K562 (cell line): ENCODE data around the gene INPP1. TPM values are rescaled to one million over a fixed set of nuclear protein-coding genes. Genes with fewer than 3 reads are reported as not detected.

Source experiments
- CBFB ChIP-seq: sonication (generic); formaldehyde crosslinking; IDR thresholded peaks from 2 replicates; pipeline ENCODE4 v1.4.0; 2020; ENCODE audit warnings: mild to moderate bottlenecking, missing genetic modification reagents
- ETV1 ChIP-seq: fragments of 450-650 bp; conservative IDR thresholded peaks from 2 replicates; pipeline ENCODE4 v1.6.1; 2016; ENCODE audit warnings: missing genetic modification characterization, control low read depth, low read depth, missing compliant biosample characterization
- GTF2E2 ChIP-seq: fragments of 200-800 bp; sonication (Bioruptor generic); IDR thresholded peaks from 2 replicates; pipeline ENCODE4 v1.6.1; 2016; ENCODE audit warnings: missing genetic modification characterization, missing compliant biosample characterization
- MCM2 ChIP-seq: fragments of 450-650 bp; IDR thresholded peaks from 2 replicates; pipeline ENCODE4 v1.6.1; 2017; ENCODE audit warnings: low read depth, mild to moderate bottlenecking
- MCM7 ChIP-seq, 2 experiments: fragments of 450-650 bp; IDR thresholded peaks; 2 replicates each; pipeline ENCODE4 v1.6.1; 2016 to 2018
- PBX2 ChIP-seq, 2 experiments: IDR thresholded peaks in 1 of 2; conservative IDR thresholded peaks in 1 of 2; 2 replicates each; pipeline ENCODE4 v1.6.1; 2016; ENCODE audit warnings: low read depth in 2 of 2, mild to moderate bottlenecking in 1 of 2, missing compliant biosample characterization in 1 of 2, missing genetic modification characterization in 1 of 2, moderate library complexity in 1 of 2
- POLR2B ChIP-seq: fragments of 450-650 bp; IDR thresholded peaks from 2 replicates; pipeline ENCODE4 v1.6.1; 2018; ENCODE audit warnings: low read depth; ENCODE audit not compliant: partially characterized antibody
- PYGO2 ChIP-seq: fragments of 450-650 bp; IDR thresholded peaks from 2 replicates; pipeline ENCODE4 v1.6.1; 2016; ENCODE audit warnings: mild to moderate bottlenecking, missing genetic modification characterization, moderate library complexity, missing compliant biosample characterization
- RBM17 ChIP-seq: fragments of 200-400 bp; formaldehyde crosslinking; IDR thresholded peaks from 2 replicates; pipeline ENCODE4 v1.6.1; 2017; ENCODE audit warnings: low read depth, mild to moderate bottlenecking, low read length, borderline replicate concordance
- SOX6 ChIP-seq: fragments of 450-650 bp; IDR thresholded peaks from 2 replicates; pipeline ENCODE4 v1.6.1; 2014; ENCODE audit warnings: mild to moderate bottlenecking
- SP1 ChIP-seq: sonication (generic); formaldehyde crosslinking; IDR thresholded peaks from 2 replicates; pipeline ENCODE4 v1.8.1; 2022; ENCODE audit warnings: mild to moderate bottlenecking, missing genetic modification reagents
- ZFX ChIP-seq: sonication (generic); formaldehyde crosslinking; IDR thresholded peaks from 2 replicates; pipeline ENCODE4 v1.8.0; 2022; ENCODE audit warnings: mild to moderate bottlenecking, missing genetic modification reagents, moderate library complexity
- ZNF212 ChIP-seq: fragments of 450-650 bp; formaldehyde crosslinking; IDR thresholded peaks from 2 replicates; pipeline ENCODE4 v1.4.0; 2020; ENCODE audit warnings: mild to moderate bottlenecking
- ZNF316 ChIP-seq: fragments of 450-650 bp; IDR thresholded peaks from 2 replicates; pipeline ENCODE4 v1.6.1; 2016
- ZNF551 ChIP-seq: fragments of 250-450 bp; sonication (Bioruptor Pico); IDR thresholded peaks from 2 replicates; pipeline ENCODE4 v1.5.0; 2021; ENCODE audit warnings: mild to moderate bottlenecking, moderate library complexity
- ZNF830 ChIP-seq: fragments of 250-450 bp; sonication (Bioruptor Pico); IDR thresholded peaks from 2 replicates; pipeline ENCODE4 v1.5.0; 2021; ENCODE audit warnings: mild to moderate bottlenecking
- polyA plus RNA-seq, 8 experiments: library from polyadenylated mRNA; depleted of rRNA in 4 of 8; stranded (reverse) in 5 of 8; unstranded in 3 of 8; fragments of >200 nt; fragmentation: Nextera tagmentation in 2 of 8; fragmentation: Illumina TruSeq in 1 of 8; extraction: Ambion mirVana in 2 of 8; extraction: Trizol in 1 of 8; gene quantifications; 2 replicates each; pipeline versions ENCODE4 v1.2.1 to v1.2.3, GENCODE V29; 2011 to 2014; ENCODE audit warnings: inconsistent platforms in 1 of 8, missing spikeins in 1 of 8
- total RNA-seq, 7 experiments: library from RNA; depleted of rRNA in 6 of 7; stranded (reverse); fragments of >200 nt in 6 of 7; fragmentation: Illumina TruSeq in 2 of 7; extraction: Trizol in 2 of 7; gene quantifications; 2 replicates each; pipeline versions ENCODE4 v1.2.1 to v1.2.3, GENCODE V29; 2011 to 2021; ENCODE audit warnings: low replicate concordance in 1 of 7
- TF ChIP-seq, protein P1 (sequence below): fragments of 450-650 bp; formaldehyde crosslinking; IDR thresholded peaks from 2 replicates; pipeline ENCODE4 v1.4.0; 2022; ENCODE audit warnings: missing genetic modification characterization
- TF ChIP-seq, protein P2 (sequence below): fragments of 450-650 bp; IDR thresholded peaks from 2 replicates; pipeline ENCODE4 v1.6.1; 2016; ENCODE audit warnings: missing biosample characterization, missing genetic modification characterization
- TF ChIP-seq, protein P3 (sequence below): fragments of 200-800 bp; sonication (Bioruptor generic); IDR thresholded peaks from 2 replicates; pipeline ENCODE4 v1.6.1; 2017; ENCODE audit warnings: missing genetic modification characterization, missing compliant biosample characterization

INPP1 gene
- total and polyA plus RNA-seq, 9 of the 15 experiments (the other 6 are each of a cell fraction or from before 2014, with no cell fraction given), result 3.7 to 11.8 (median 6.5) TPM

DNA sequence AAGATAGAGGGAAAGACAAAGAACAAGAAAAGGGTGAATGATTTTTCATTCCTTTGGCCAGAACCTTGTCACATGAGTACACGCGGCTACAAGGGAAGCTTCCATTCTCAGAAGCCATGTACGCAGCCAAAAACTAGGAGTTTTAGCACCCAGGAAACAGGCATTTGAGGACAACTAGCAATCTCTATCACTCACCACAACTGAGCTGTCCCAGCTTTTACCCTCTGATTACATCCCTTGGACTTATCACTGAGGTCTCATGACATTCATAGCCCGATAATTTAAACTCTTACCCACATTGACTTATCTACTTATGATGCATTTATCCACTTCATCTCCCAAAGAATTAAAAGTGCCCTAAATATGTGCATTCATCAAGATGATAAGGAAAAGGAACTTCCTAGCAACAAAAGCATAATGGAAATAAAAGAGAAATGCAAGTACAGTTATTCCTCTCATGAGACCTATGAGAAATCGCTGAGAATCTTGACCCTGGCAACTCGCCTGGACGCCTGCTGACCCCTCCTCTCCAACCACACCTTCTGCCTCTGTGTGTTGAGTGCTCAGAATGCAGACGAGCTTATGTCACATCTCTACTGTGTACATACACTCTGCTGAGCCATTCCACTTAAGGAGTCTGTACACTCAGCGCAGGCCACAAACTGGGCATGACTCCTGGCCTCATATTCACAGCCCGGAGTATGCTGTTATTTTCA lies 36.0 kb downstream of the INPP1 start (continued):
- TF ChIP-seq RBM17 (no peak), ETV1 (tag) (no peak), PYGO2 (tag) (peak; percentile 30; the same call in 1 of the 2 replicates), ZNF316 (no peak), ZFX (CRISPR knock-in tag) (0 out of 2 replicates have a peak, but pooled peaks have one; percentile 30), ZNF551 (CRISPR knock-in tag) (no peak), ZNF212 (CRISPR knock-in tag) (no peak), GTF2E2 (0 out of 2 replicates have a peak, but pooled peaks have one; percentile 16), POLR2B (no peak), PBX2 (CRISPR knock-in tag; IDR thresholded peaks at IDR 0.05; ENCODE audit: low read depth) (no peak), PBX2 (tag; conservative IDR thresholded peaks at IDR 0.05; ENCODE audit: low read depth) (peak; percentile 63; the same call in 1 of the 2 replicates), MCM2 (no peak), ZNF830 (CRISPR knock-in tag) (no peak), CBFB (CRISPR knock-in tag) (no peak), SP1 (no peak), MCM7 (IDR thresholded peaks at IDR 0.05) (no peak), SOX6 (peak; percentile 6; the same call in 1 of the 2 replicates)
- TF ChIP-seq, protein P1, sequence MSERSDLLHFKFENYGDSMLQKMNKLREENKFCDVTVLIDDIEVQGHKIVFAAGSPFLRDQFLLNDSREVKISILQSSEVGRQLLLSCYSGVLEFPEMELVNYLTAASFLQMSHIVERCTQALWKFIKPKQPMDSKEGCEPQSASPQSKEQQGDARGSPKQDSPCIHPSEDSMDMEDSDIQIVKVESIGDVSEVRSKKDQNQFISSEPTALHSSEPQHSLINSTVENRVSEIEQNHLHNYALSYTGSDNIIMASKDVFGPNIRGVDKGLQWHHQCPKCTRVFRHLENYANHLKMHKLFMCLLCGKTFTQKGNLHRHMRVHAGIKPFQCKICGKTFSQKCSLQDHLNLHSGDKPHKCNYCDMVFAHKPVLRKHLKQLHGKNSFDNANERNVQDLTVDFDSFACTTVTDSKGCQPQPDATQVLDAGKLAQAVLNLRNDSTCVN (CRISPR knock-in tag), result no peak
- TF ChIP-seq, protein P2, sequence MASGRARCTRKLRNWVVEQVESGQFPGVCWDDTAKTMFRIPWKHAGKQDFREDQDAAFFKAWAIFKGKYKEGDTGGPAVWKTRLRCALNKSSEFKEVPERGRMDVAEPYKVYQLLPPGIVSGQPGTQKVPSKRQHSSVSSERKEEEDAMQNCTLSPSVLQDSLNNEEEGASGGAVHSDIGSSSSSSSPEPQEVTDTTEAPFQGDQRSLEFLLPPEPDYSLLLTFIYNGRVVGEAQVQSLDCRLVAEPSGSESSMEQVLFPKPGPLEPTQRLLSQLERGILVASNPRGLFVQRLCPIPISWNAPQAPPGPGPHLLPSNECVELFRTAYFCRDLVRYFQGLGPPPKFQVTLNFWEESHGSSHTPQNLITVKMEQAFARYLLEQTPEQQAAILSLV (tag), result no peak
- TF ChIP-seq, protein P3, sequence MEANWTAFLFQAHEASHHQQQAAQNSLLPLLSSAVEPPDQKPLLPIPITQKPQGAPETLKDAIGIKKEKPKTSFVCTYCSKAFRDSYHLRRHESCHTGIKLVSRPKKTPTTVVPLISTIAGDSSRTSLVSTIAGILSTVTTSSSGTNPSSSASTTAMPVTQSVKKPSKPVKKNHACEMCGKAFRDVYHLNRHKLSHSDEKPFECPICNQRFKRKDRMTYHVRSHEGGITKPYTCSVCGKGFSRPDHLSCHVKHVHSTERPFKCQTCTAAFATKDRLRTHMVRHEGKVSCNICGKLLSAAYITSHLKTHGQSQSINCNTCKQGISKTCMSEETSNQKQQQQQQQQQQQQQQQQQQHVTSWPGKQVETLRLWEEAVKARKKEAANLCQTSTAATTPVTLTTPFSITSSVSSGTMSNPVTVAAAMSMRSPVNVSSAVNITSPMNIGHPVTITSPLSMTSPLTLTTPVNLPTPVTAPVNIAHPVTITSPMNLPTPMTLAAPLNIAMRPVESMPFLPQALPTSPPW, result no peak
